SK-N-SH treated with all-trans-retinoic acid at 6 μM for 48 hours (cell line): ENCODE data around the gene SOX13.

Experiments used
- CREB5 ChIP-seq: fragments of 250-450 bp; sonication (Bioruptor Pico); IDR thresholded peaks from 2 replicates; pipeline ENCODE4 v1.5.1; 2020; ENCODE audit warnings: low read depth, mild to moderate bottlenecking, moderate library complexity
- CSDC2 ChIP-seq: fragments of 250-450 bp; sonication (Bioruptor Pico); IDR thresholded peaks from 2 replicates; pipeline ENCODE4 v1.5.0; 2020; ENCODE audit warnings: mild to moderate bottlenecking, moderate library complexity
- GLIS3 ChIP-seq: fragments of 250-450 bp; sonication (Bioruptor Pico); IDR thresholded peaks from 2 replicates; pipeline ENCODE4 v1.5.0; 2020; ENCODE audit warnings: mild to moderate bottlenecking, moderate library complexity
- PATZ1 ChIP-seq: fragments of 250-450 bp; sonication (Bioruptor Pico); IDR thresholded peaks from 2 replicates; pipeline ENCODE4 v1.8.0; 2020; ENCODE audit warnings: mild to moderate bottlenecking, moderate library complexity, borderline replicate concordance
- RARB ChIP-seq: fragments of 250-450 bp; sonication (Bioruptor Pico); IDR thresholded peaks from 2 replicates; pipeline ENCODE4 v1.8.0; 2021; ENCODE audit warnings: mild to moderate bottlenecking, moderate library complexity
- TSHZ2 ChIP-seq: fragments of 250-450 bp; sonication (Bioruptor Pico); IDR thresholded peaks from 2 replicates; pipeline ENCODE4 v1.5.0; 2020; ENCODE audit warnings: mild to moderate bottlenecking, moderate library complexity
- ZC3H10 ChIP-seq: fragments of 250-450 bp; sonication (Bioruptor Pico); IDR thresholded peaks from 2 replicates; pipeline ENCODE4 v1.5.1; 2021; ENCODE audit warnings: mild to moderate bottlenecking, moderate library complexity
- ZFP3 ChIP-seq: fragments of 250-450 bp; sonication (Bioruptor Pico); IDR thresholded peaks from 2 replicates; pipeline ENCODE4 v1.5.0; 2020; ENCODE audit warnings: mild to moderate bottlenecking, moderate library complexity
- ZFP30 ChIP-seq: fragments of 450-650 bp; formaldehyde crosslinking; IDR thresholded peaks from 2 replicates; pipeline ENCODE4 v1.5.0; 2022; ENCODE audit warnings: mild to moderate bottlenecking, moderate library complexity
- ZNF8 ChIP-seq: fragments of 450-650 bp; formaldehyde crosslinking; IDR thresholded peaks from 2 replicates; pipeline ENCODE4 v1.5.0; 2020; ENCODE audit warnings: mild to moderate bottlenecking, moderate library complexity

GRCh38 chr1:204098683-204099082 is 25.8 kb downstream of the SOX13 start:
- TF ChIP-seq ZFP30 (no peak), ZFP3 (CRISPR knock-in tag) (no peak), PATZ1 (CRISPR knock-in tag) (no peak), ZNF8 (CRISPR knock-in tag) (no peak), CREB5 (CRISPR knock-in tag) (no peak), GLIS3 (no peak), CSDC2 (no peak), RARB (CRISPR knock-in tag) (no peak), TSHZ2 (CRISPR knock-in tag) (no peak), ZC3H10 (CRISPR knock-in tag) (no peak)
